ENCODE data around the gene SPATA46.

DNA sequence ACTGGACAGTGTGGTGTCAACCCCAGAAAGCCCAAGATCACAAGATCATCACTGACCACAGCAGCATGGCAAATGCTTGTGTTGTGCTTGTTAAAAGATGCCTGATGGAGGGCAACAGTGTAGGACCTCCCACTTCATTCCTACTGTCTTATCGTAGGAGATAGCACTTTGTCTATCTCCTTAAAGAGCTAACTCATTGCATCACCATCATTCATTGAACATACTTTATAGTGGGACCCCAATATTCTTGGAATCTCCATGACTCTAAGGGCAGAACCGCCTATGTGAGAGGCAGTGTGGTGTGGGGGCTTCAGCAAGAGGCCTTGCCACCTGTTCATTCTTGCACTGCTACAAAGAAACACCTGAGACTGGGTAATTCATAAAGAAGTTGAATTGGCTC is 40.3 kb upstream of the SPATA46 start:
- TF ChIP-seq, protein P1, sequence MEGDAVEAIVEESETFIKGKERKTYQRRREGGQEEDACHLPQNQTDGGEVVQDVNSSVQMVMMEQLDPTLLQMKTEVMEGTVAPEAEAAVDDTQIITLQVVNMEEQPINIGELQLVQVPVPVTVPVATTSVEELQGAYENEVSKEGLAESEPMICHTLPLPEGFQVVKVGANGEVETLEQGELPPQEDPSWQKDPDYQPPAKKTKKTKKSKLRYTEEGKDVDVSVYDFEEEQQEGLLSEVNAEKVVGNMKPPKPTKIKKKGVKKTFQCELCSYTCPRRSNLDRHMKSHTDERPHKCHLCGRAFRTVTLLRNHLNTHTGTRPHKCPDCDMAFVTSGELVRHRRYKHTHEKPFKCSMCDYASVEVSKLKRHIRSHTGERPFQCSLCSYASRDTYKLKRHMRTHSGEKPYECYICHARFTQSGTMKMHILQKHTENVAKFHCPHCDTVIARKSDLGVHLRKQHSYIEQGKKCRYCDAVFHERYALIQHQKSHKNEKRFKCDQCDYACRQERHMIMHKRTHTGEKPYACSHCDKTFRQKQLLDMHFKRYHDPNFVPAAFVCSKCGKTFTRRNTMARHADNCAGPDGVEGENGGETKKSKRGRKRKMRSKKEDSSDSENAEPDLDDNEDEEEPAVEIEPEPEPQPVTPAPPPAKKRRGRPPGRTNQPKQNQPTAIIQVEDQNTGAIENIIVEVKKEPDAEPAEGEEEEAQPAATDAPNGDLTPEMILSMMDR (IDR thresholded peaks at IDR 0.05), result no peak
- TF ChIP-seq POLR2A (IDR thresholded peaks at IDR 0.05) (no peak), POLR2AphosphoS5 (IDR thresholded peaks at IDR 0.05) (no peak)

All from prostate gland (tissue), 2 donors.